SK-N-DZ (cell line): Measurements from ENCODE around the gene STS. TPM values are rescaled to one million over a fixed set of nuclear protein-coding genes. Genes with fewer than 3 reads are reported as not detected.
A peak's percentile ranks its signal among the peaks of the same experiment; 100 is the strongest.

Experiments
- DNase-seq: peaks from one replicate; pipeline ENCODE4 v3.0.0-alpha.2; 2015; ENCODE audit warnings: low spot score
- polyA plus RNA-seq, 2 experiments: library from polyadenylated mRNA; depleted of rRNA; stranded (reverse); fragments of >200 nt; gene quantifications; 2 replicates each; pipeline ENCODE4 v1.2.3, GENCODE V29; 2014

Gene STS
- 2.3 and 2.8 TPM in 2 replicates for polyA plus RNA-seq (2014; cell fraction: cytosol; rRNA removed)
- polyA plus RNA-seq (2014; cell fraction: nucleus; rRNA removed): 1.1 and 1.2 TPM in 2 replicates

- peak; percentile 37 for DNase-seq
Observed at GRCh38 chrX:7147413-7147977, at the start of gene STS. TSS of gene STS (plus strand) at chrX:7147712. CDS start at chrX:7253200, 105,488 bp downstream.

GRCh38 chrX:7100022-7100421, 47.5 kb upstream of the STS start:
- no peak for DNase-seq

GRCh38 chrX:7102119-7102518, 45.4 kb upstream of the STS start:
- DNase-seq: no peak

- no peak for DNase-seq
Observed at GRCh38 chrX:7106649-7107048, 40.9 kb upstream of the STS start.

- DNase-seq: no peak
Observed at GRCh38 chrX:7108030-7108429, 39.5 kb upstream of the STS start.

- no peak for DNase-seq
Observed at GRCh38 chrX:7109049-7109531, 38.4 kb upstream of the STS start.

- DNase-seq: no peak
Observed at GRCh38 chrX:7109838-7110793, 37.4 kb upstream of the STS start.

- no peak for DNase-seq
Observed at GRCh38 chrX:7110821-7111276, 36.7 kb upstream of the STS start.

GRCh38 chrX:7111518-7111917, 36.0 kb upstream of the STS start:
- DNase-seq: no peak

GRCh38 chrX:7112071-7112470, 35.4 kb upstream of the STS start:
- DNase-seq: no peak

- DNase-seq: no peak
Observed at GRCh38 chrX:7115557-7115956, 32.0 kb upstream of the STS start.

- DNase-seq: no peak
Observed at GRCh38 chrX:7116081-7116480, 31.4 kb upstream of the STS start.

GRCh38 chrX:7117587-7117986, 29.9 kb upstream of the STS start:
- DNase-seq: no peak

- no peak for DNase-seq
Observed at GRCh38 chrX:7119950-7120877, 27.3 kb upstream of the STS start.

GRCh38 chrX:7120878-7121219, 26.7 kb upstream of the STS start:
- no peak for DNase-seq

GRCh38 chrX:7127056-7127455, 20.5 kb upstream of the STS start:
- no peak for DNase-seq

- DNase-seq: no peak
Observed at GRCh38 chrX:7131621-7132020, 15.9 kb upstream of the STS start.

- peak; percentile 25 for DNase-seq
Observed at GRCh38 chrX:7132335-7133049, 15.0 kb upstream of the STS start.

- no peak for DNase-seq
Observed at GRCh38 chrX:7133050-7133440, 14.5 kb upstream of the STS start.

GRCh38 chrX:7134981-7135380, 12.5 kb upstream of the STS start:
- peak; percentile 1 for DNase-seq
